Measurements from ENCODE around the gene CELF4. TPM values are rescaled to one million over a fixed set of nuclear protein-coding genes. Genes with fewer than 3 reads are reported as not detected.

Gene CELF4
- total RNA-seq, 1 donor from 2014 or later = 2.3 TPM

DNA sequence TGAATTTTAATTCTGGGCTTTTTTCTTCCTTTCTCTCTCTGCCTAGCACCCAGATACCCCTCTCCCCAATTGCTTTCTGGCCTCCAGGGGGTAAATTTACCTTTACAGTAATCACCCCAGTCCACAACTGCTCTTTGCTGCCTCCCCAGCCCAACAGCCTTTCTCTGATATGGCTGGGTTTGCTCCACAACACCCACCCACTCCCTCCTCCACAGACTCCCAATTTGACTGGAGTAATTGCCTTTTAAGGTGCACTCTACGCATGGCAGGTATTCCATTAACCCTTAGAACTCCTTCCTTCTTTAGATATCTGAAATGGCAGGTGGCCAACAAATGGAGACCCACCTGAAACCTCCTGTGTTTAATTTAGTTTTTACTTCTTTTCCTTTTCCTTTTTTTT, 3.6 kb downstream of the CELF4 start:
- Mint-ChIP-seq H3K4me3 (no peak overlapping the region), H3K27ac (no peak overlapping the region), H3K27me3 (ENCODE audit: low read depth) (peaks cover 90% of the 10 kb centered on the region), H3K36me3 (no peaks in the 10 kb centered on the region), H3K4me1 (peaks cover 9% of the 10 kb centered on the region), H3K9me3 (no peaks in the 10 kb centered on the region)
- TF ChIP-seq CTCF (IDR thresholded peaks at IDR 0.05; ENCODE audit: unreplicated experiment) = no peak
- DNase-seq (ENCODE audit: low spot score in 2 of 2, unreplicated experiment in 2 of 2) = no peak

DNA sequence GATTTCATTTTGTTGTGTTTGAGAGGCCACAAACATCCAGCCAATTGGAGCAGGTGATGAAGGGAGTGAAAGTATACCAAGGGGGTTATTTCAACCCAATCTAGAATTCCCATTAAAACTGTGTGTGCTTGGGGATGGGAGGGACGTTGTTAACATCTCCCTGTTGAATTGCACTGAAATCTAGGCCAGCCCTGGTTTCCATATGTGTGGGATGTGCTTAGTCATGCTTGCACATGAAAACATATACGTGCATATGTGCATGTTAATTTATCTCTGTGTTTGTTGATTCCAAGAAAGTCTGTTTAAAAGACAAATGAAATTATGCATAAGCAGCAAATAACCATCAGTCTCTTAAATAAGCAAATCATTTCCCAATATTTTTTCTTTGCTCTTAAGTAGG, 5.6 kb downstream of the CELF4 start:
- H3K4me3 Mint-ChIP-seq = no peak overlapping the region
- no peak overlapping the region for H3K27ac Mint-ChIP-seq

DNA sequence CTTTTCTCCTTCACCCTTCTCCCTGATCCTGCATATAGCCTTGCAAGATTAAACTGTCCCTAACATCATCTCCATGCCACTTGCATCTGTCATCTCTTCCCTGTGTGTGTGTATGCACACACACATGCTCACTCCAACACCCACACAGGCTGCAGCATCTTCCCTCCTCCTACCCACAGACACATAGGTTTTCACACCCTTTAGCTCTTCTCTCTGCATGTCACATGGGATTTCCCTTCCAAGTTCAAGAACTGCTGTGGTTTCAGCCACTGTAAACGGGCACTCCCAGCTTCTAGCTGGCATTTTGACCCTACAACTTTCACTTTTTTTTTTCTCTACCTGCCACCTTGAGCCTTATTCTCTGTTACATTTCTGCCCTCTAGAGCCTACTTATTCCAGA, 6.4 kb downstream of the CELF4 start:
- Mint-ChIP-seq H3K27ac (no peak overlapping the region), H3K9me3 (no peaks in the 10 kb centered on the region), H3K36me3 (no peaks in the 10 kb centered on the region), H3K4me3 (no peak overlapping the region), H3K27me3 (ENCODE audit: low read depth) (peaks cover 96% of the 10 kb centered on the region), H3K4me1 (no peaks in the 10 kb centered on the region)
- no peak for DNase-seq (ENCODE audit: low spot score in 2 of 2, unreplicated experiment in 2 of 2)
- no peak for TF ChIP-seq CTCF (IDR thresholded peaks at IDR 0.05; ENCODE audit: unreplicated experiment)

More for the DNA sequence above, 5.6 kb downstream of the CELF4 start:
- Mint-ChIP-seq H3K9me3 (no peaks in the 10 kb centered on the region), H3K4me1 (peaks cover 2% of the 10 kb centered on the region), H3K27me3 (ENCODE audit: low read depth) (peaks cover 96% of the 10 kb centered on the region), H3K36me3 (no peaks in the 10 kb centered on the region)
- no peak for DNase-seq (ENCODE audit: low spot score in 2 of 2, unreplicated experiment in 2 of 2)
- no peak for TF ChIP-seq CTCF (IDR thresholded peaks at IDR 0.05; ENCODE audit: unreplicated experiment)

DNA sequence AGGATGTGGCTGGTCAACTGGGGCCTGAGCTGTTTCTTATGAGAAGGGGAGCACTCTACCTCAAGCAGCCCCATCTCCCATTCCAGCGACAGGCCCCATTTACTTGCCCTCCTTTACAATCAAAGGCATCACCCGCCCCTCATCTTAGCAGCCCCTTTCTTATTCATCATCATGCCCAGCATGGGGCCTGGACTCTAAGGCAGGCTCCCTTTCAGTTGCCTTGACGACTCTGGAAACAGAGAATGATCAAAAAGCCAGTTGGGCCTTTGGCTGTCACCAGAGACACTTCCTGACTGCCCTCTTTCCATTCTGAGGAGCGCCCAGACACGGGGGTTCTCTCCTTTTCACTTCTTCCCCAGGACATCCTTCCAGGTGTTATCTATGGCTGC, 11.2 kb downstream of the CELF4 start:
- H3K36me3 Mint-ChIP-seq = no peaks in the 10 kb centered on the region
- no peak overlapping the region for H3K27ac Mint-ChIP-seq
- no peaks in the 10 kb centered on the region for H3K9me3 Mint-ChIP-seq
- no peaks in the 10 kb centered on the region for H3K4me1 Mint-ChIP-seq
- peaks cover 90% of the 10 kb centered on the region for H3K27me3 Mint-ChIP-seq (ENCODE audit: low read depth)
- DNase-seq (ENCODE audit: low spot score in 2 of 2, unreplicated experiment in 2 of 2) = no peak
- TF ChIP-seq CTCF (IDR thresholded peaks at IDR 0.05; ENCODE audit: unreplicated experiment) = no peak
- no peak overlapping the region for H3K4me3 Mint-ChIP-seq

DNA sequence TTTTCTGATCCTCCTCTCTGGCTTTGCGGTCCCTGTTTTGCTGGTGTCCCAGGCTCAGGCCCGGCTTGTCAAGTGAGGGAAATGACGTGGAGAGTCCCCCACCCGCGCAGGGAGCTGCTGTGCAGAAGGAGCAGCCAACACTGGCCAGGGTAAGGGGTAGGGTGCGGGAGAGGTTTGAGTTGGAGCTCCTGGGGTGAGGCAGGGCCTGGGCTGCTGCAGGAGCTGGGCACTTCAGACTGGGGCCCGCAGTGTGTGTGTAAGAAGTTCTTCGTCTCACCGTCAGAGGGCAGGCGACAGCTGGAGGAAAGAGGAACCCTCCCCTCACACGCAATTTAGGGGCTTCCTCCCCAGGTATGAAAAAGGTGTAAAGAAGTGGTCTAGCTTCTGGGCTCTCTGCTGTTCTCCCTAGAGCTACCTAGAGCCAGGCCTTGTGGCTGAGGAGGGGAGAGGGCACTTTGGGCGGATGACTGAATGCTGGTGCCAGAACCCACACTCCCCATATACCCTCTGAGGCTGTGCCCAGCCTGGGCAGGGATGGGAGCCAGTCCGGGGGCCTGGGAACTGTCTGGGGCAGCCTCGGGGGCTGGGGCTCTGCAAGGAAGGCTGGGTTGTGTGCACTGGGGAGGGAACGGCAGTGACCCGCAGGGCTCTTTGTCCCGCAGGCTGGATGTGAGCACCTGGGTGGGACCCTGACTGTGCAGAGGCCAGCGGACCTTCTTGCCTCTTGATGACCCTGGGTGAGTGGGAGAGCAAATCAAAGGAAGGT, 11.8 kb downstream of the CELF4 start:
- Mint-ChIP-seq H3K27ac (no peak overlapping the region), H3K4me1 (no peaks in the 10 kb centered on the region), H3K9me3 (no peaks in the 10 kb centered on the region), H3K4me3 (no peak overlapping the region), H3K27me3 (ENCODE audit: low read depth) (peaks cover 84% of the 10 kb centered on the region), H3K36me3 (no peaks in the 10 kb centered on the region)
- no peak for DNase-seq (ENCODE audit: low spot score in 2 of 2, unreplicated experiment in 2 of 2)
- TF ChIP-seq CTCF (IDR thresholded peaks at IDR 0.05; ENCODE audit: unreplicated experiment) = no peak

All from mesothelial cell of epicardium (in vitro differentiated cells).